SK-N-SH (cell line): ENCODE results near the gene LIN9. TPM values are rescaled to one million over a fixed set of nuclear protein-coding genes. Genes with fewer than 3 reads are reported as not detected.

Source experiments
- CTCF ChIA-PET: fragments of 300-600, 350-600 bp; formaldehyde crosslinking; extraction: SDS; loops from one replicate; lab custom pipeline; 2021; lab: Yijun Ruan, JAX
- POLR2A ChIA-PET: fragments of 350-600 bp; sonication (Branson Sonifier 250); formaldehyde crosslinking; extraction: SDS; loops from one replicate; lab custom pipeline; 2020; ENCODE audit warnings: antibody characterized with exemption, inconsistent platforms; lab: Yijun Ruan, JAX
- DNase-seq: peaks from one replicate; pipeline ENCODE4 v3.0.0; 2012
- H2AFZ ChIP-seq: fragments of 200-600 bp; sonication (generic); 2 replicates; pipeline ENCODE4 v1.8.1; 2016; ENCODE audit warnings: antibody characterized with exemption, mild to moderate bottlenecking, low read depth
- H3F3A ChIP-seq: fragments of 200-600 bp; sonication (generic); replicated peaks from 2 replicates; pipeline ENCODE3; 2016; ENCODE audit warnings: antibody characterized with exemption, mild to moderate bottlenecking; ENCODE audit not compliant: insufficient read depth
- H3K27ac ChIP-seq, 2 experiments: fragments of 200-500 bp in 1 of 2; fragments of 200-600 bp in 1 of 2; sonication (Bioruptor generic) in 1 of 2; sonication (generic), shearing (Covaris generic) in 1 of 2; 2 replicates each; pipeline versions ENCODE4 v1.5.1 to v1.6.1; 2014 to 2016; ENCODE audit warnings: low read depth in 2 of 2, inconsistent platforms in 1 of 2, low read length in 1 of 2, mild to moderate bottlenecking in 1 of 2, mixed read lengths in 1 of 2
- H3K27me3 ChIP-seq: fragments of 200-600 bp; sonication (generic), shearing (Covaris generic); 2 replicates; pipeline ENCODE4 v1.6.1; 2016; ENCODE audit warnings: mixed run types; ENCODE audit not compliant: insufficient read depth
- H3K36me3 ChIP-seq, 2 experiments: fragments of 200-500 bp in 1 of 2; fragments of 200-600 bp in 1 of 2; sonication (Bioruptor generic) in 1 of 2; sonication (generic) in 1 of 2; replicated peaks in 1 of 2; 2 replicates each; pipeline versions ENCODE3 to v1.5.1; 2014 to 2016; ENCODE audit warnings: low read length in 1 of 2, mild to moderate bottlenecking in 1 of 2; ENCODE audit not compliant: insufficient read depth in 2 of 2, control insufficient read depth in 1 of 2
- H3K4me1 ChIP-seq, 2 experiments: fragments of 200-500 bp in 1 of 2; fragments of 200-600 bp in 1 of 2; sonication (Bioruptor generic) in 1 of 2; sonication (generic), shearing (Covaris generic) in 1 of 2; 2 replicates each; pipeline versions ENCODE4 v1.5.1 to v1.6.1; 2014 to 2016; ENCODE audit warnings: low read depth in 1 of 2, low read length in 1 of 2, mixed run types in 1 of 2; ENCODE audit not compliant: insufficient read depth in 2 of 2, control insufficient read depth in 1 of 2
- H3K4me2 ChIP-seq: fragments of 200-600 bp; sonication (generic), shearing (Covaris generic); 2 replicates; pipeline ENCODE4 v1.6.1; 2017; ENCODE audit warnings: mixed run types
- H3K4me3 ChIP-seq, 2 experiments: fragments of 200-500 bp in 1 of 2; fragments of 200-600 bp in 1 of 2; sonication (Bioruptor generic) in 1 of 2; sonication (generic), shearing (Covaris generic) in 1 of 2; 2 replicates each; pipeline versions ENCODE4 v1.5.1 to v1.8.1; 2014 to 2016; ENCODE audit warnings: low read depth in 2 of 2, inconsistent platforms in 1 of 2, low read length in 1 of 2, mild to moderate bottlenecking in 1 of 2, mixed read lengths in 1 of 2, moderate library complexity in 1 of 2
- H3K79me2 ChIP-seq: fragments of 200-600 bp; sonication (generic); 2 replicates; pipeline ENCODE4 v1.8.1; 2017; ENCODE audit warnings: mild to moderate bottlenecking; ENCODE audit not compliant: insufficient read depth
- H3K9ac ChIP-seq: fragments of 200-600 bp; sonication (generic); 2 replicates; pipeline ENCODE4 v1.6.1; 2017; ENCODE audit warnings: mixed run types
- H3K9me2 ChIP-seq: fragments of 200-600 bp; sonication (generic); 2 replicates; pipeline ENCODE4 v1.6.1; 2017; ENCODE audit warnings: mixed run types
- H3K9me3 ChIP-seq: fragments of 200-600 bp; sonication (generic); 2 replicates; pipeline ENCODE4 v1.6.1; 2017; ENCODE audit warnings: mixed run types, mild to moderate bottlenecking, moderate library complexity
- H4K20me1 ChIP-seq: fragments of 200-600 bp; sonication (generic); 2 replicates; pipeline ENCODE4 v1.6.1; 2017; ENCODE audit warnings: mild to moderate bottlenecking, mixed run types; ENCODE audit not compliant: insufficient read depth
- ELF1 ChIP-seq: IDR thresholded peaks from 2 replicates; pipeline ENCODE4 v1.4.0; 2012
- EP300 ChIP-seq, 2 experiments: IDR thresholded peaks; 2 replicates each; pipeline versions ENCODE4 v1.4.0 to v1.6.1; 2012; ENCODE audit warnings: borderline replicate concordance in 1 of 2, low read depth in 1 of 2, low read length in 1 of 2
- EZH2phosphoT487 ChIP-seq: fragments of 200-600 bp; sonication (generic); IDR thresholded peaks from 2 replicates; pipeline ENCODE4 v1.6.1; 2017; ENCODE audit warnings: low read depth, mixed run types, mild to moderate bottlenecking, antibody characterized with exemption, moderate library complexity, borderline replicate concordance
- FOSL2 ChIP-seq: IDR thresholded peaks from 2 replicates; pipeline ENCODE4 v1.4.0; 2012; ENCODE audit warnings: low read depth, mild to moderate bottlenecking, moderate library complexity, borderline replicate concordance
- FOXJ3 ChIP-seq: sonication (generic); formaldehyde crosslinking; IDR thresholded peaks from 2 replicates; pipeline ENCODE4 v1.5.1; 2020; ENCODE audit warnings: mild to moderate bottlenecking, missing genetic modification reagents
- GABPA ChIP-seq: IDR thresholded peaks from 2 replicates; pipeline ENCODE4 v1.4.0; 2012; ENCODE audit warnings: low read depth, mild to moderate bottlenecking
- GATA2 ChIP-seq: sonication (generic); formaldehyde crosslinking; IDR thresholded peaks from 2 replicates; pipeline ENCODE4 v1.5.0; 2020; ENCODE audit warnings: mild to moderate bottlenecking, missing genetic modification reagents
- JUND ChIP-seq: IDR thresholded peaks from 2 replicates; pipeline ENCODE4 v1.4.0; 2012
- MEF2A ChIP-seq: IDR thresholded peaks from 2 replicates; pipeline ENCODE4 v1.4.0; 2012; ENCODE audit warnings: low read depth, borderline replicate concordance
- MXI1 ChIP-seq: IDR thresholded peaks from 2 replicates; pipeline ENCODE4 v1.6.1; 2012; ENCODE audit warnings: mild to moderate bottlenecking, low read depth, low read length, improper control_type of control experiment
- NFIC ChIP-seq: IDR thresholded peaks from 2 replicates; pipeline ENCODE4 v1.4.0; 2012; ENCODE audit warnings: borderline replicate concordance
- NRF1 ChIP-seq: IDR thresholded peaks from 2 replicates; pipeline ENCODE4 v1.6.1; 2012; ENCODE audit warnings: low read depth, mild to moderate bottlenecking, low read length
- RAD21 ChIP-seq: IDR thresholded peaks from 2 replicates; pipeline ENCODE4 v1.6.1; 2012; ENCODE audit warnings: mild to moderate bottlenecking, low read length
- RCOR1 ChIP-seq: fragments of 150-350 bp; IDR thresholded peaks from 2 replicates; pipeline ENCODE4 v1.6.1; 2017; ENCODE audit warnings: antibody characterized with exemption, low read length
- RFX5 ChIP-seq: IDR thresholded peaks from 2 replicates; pipeline ENCODE4 v1.6.1; 2012; ENCODE audit warnings: mild to moderate bottlenecking, improper control_type of control experiment, low read length
- SIN3A ChIP-seq: IDR thresholded peaks from 2 replicates; pipeline ENCODE4 v1.6.1; 2012; ENCODE audit warnings: low read depth, mild to moderate bottlenecking, low read length, moderate library complexity, borderline replicate concordance
- SMC3 ChIP-seq: IDR thresholded peaks from 2 replicates; pipeline ENCODE4 v1.6.1; 2012; ENCODE audit warnings: low read depth, low read length, improper control_type of control experiment
- USF1 ChIP-seq: IDR thresholded peaks from 2 replicates; pipeline ENCODE4 v1.4.0; 2012; ENCODE audit warnings: low read depth, borderline replicate concordance
- WGBS: methylation state at CpG from one replicate; pipeline ENCODE4 v1.1.6; 2017; ENCODE audit warnings: low lambda C conversion rate; 5-methylcytosine and 5-hydroxymethylcytosine counted together
- polyA plus RNA-seq, 3 experiments: library from polyadenylated mRNA; depleted of rRNA; stranded (reverse); fragments of >200 nt; gene quantifications; 2 replicates each; pipeline ENCODE4 v1.2.3, GENCODE V29; 2012
- TF ChIP-seq, protein P1 (sequence below): fragments of 150-350 bp; IDR thresholded peaks from 2 replicates; pipeline ENCODE4 v1.6.1; 2016; ENCODE audit warnings: mild to moderate bottlenecking, low read depth, low read length
- TF ChIP-seq, protein P2 (sequence below): IDR thresholded peaks from 2 replicates; pipeline ENCODE4 v1.4.0; 2012; ENCODE audit warnings: low read depth, borderline replicate concordance

The LIN9 gene
- polyA plus RNA-seq, 1 of the 3 experiments (the other 2 are of a cell fraction), result 1.7 TPM

DNA sequence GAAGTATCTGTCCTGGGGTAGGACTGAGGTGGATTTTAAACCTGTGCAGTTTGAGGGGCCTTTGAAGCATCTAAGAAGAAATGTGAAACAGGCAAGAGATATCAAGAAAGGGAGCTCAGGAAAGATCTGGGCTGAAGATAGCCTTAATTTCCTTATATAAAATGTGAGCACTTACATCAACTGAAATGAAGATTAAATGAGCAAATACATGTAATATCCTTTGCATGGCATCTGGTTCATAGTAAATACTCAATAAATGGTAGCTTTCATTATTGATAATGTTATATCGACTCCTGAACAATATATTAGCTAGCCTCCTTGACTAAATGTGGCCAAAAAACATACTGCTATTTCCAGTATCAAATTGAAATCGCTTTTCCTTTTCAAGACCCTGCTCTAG, 2.5 kb downstream of the LIN9 start:
- Histone ChIP-seq H3F3A (peaks cover 3% of the 10 kb centered on the region), H3K79me2 (peaks cover 72% of the 10 kb centered on the region), H3K9me3 (no peaks in the 10 kb centered on the region), H3K27ac (no peak overlapping the region), H3K4me2 (no peak overlapping the region), H3K4me3 (no peak overlapping the region), H3K36me3 (no peaks in the 10 kb centered on the region), H4K20me1 (no peaks in the 10 kb centered on the region), H3K9ac (no peak overlapping the region), H3K4me1 (peaks cover 0 to 8% of the 10 kb centered on the region in 2 experiments; a peak in 3 of 4 replicates), H2AFZ (no peak overlapping the region), H3K27me3 (no peaks in the 10 kb centered on the region), H3K9me2 (no peaks in the 10 kb centered on the region)
- WGBS, result 98% methylated on average over 2 of the region's 2 CpGs
- ChIA-PET CTCF (interaction anchor here (1.5 to 1.8 kb wide), 3 partner anchors 27 to 181 kb away, joined by 3 to 8 read pairs (median 4); no protein-coding TSS in a partner anchor), POLR2A (no interaction called here)
- TF ChIP-seq FOXJ3 (CRISPR knock-in tag) (no peak), NRF1 (no peak), GATA2 (CRISPR knock-in tag) (no peak), ELF1 (no peak), EZH2phosphoT487 (no peak), RFX5 (no peak), SMC3 (no peak), MXI1 (no peak), EP300 (IDR thresholded peaks at IDR 0.05; ENCODE audit: borderline replicate concordance in 1 of 2, low read depth in 1 of 2, low read length in 1 of 2) (no peak), MEF2A (no peak), GABPA (no peak), USF1 (no peak), FOSL2 (no peak), NFIC (no peak), RCOR1 (no peak), JUND (no peak), RAD21 (no peak)
- DNase-seq, result no peak

- Histone ChIP-seq H3K9me2 (no peaks in the 10 kb centered on the region), H4K20me1 (no peaks in the 10 kb centered on the region), H3K27ac (no peak overlapping the region), H3K4me1 (peaks cover 0 to 8% of the 10 kb centered on the region in 2 experiments; a peak in 3 of 4 replicates), H3K27me3 (no peaks in the 10 kb centered on the region), H3K36me3 (no peaks in the 10 kb centered on the region), H3F3A (peaks cover 3% of the 10 kb centered on the region), H3K4me2 (no peak overlapping the region), H3K9me3 (no peaks in the 10 kb centered on the region), H2AFZ (no peak overlapping the region), H3K9ac (no peak overlapping the region), H3K4me3 (no peak overlapping the region), H3K79me2 (peaks cover 82% of the 10 kb centered on the region)
- DNase-seq, result no peak
- ChIA-PET POLR2A (no interaction called here), CTCF (interaction anchor here (1.1 kb wide), 1 partner anchor 28 kb away, joined by 3 read pairs; no protein-coding TSS in a partner anchor)
- TF ChIP-seq EP300 (IDR thresholded peaks at IDR 0.05; ENCODE audit: borderline replicate concordance in 1 of 2, low read depth in 1 of 2, low read length in 1 of 2) (no peak), SMC3 (no peak), NFIC (no peak), RCOR1 (no peak), SIN3A (no peak), RAD21 (no peak), JUND (no peak), GATA2 (CRISPR knock-in tag) (no peak)
- TF ChIP-seq, protein P1, sequence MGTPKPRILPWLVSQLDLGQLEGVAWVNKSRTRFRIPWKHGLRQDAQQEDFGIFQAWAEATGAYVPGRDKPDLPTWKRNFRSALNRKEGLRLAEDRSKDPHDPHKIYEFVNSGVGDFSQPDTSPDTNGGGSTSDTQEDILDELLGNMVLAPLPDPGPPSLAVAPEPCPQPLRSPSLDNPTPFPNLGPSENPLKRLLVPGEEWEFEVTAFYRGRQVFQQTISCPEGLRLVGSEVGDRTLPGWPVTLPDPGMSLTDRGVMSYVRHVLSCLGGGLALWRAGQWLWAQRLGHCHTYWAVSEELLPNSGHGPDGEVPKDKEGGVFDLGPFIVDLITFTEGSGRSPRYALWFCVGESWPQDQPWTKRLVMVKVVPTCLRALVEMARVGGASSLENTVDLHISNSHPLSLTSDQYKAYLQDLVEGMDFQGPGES, result no peak
- TF ChIP-seq, protein P2, sequence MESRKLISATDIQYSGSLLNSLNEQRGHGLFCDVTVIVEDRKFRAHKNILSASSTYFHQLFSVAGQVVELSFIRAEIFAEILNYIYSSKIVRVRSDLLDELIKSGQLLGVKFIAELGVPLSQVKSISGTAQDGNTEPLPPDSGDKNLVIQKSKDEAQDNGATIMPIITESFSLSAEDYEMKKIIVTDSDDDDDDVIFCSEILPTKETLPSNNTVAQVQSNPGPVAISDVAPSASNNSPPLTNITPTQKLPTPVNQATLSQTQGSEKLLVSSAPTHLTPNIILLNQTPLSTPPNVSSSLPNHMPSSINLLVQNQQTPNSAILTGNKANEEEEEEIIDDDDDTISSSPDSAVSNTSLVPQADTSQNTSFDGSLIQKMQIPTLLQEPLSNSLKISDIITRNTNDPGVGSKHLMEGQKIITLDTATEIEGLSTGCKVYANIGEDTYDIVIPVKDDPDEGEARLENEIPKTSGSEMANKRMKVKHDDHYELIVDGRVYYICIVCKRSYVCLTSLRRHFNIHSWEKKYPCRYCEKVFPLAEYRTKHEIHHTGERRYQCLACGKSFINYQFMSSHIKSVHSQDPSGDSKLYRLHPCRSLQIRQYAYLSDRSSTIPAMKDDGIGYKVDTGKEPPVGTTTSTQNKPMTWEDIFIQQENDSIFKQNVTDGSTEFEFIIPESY, result no peak
- WGBS, result 98% methylated on average over 5 of the region's 5 CpGs
These were observed 3.8 kb downstream of the LIN9 start for GRCh38 chr1:226305184-226305583.
